Fibroblast of skin of scalp (primary cell): ENCODE data around the gene NUDT3.
"Not testable (repeated sequence)": the region's sequence is repeated elsewhere in the genome, so short reads cannot be mapped to it uniquely, and the experiment has no call there.

Experiments used
- DNase-seq: peaks from one replicate; pipeline ENCODE4 v3.0.0-alpha.2; 2013

NUDT3 gene

GRCh38 chr6:34284563-34285447, 107.7 kb downstream of the NUDT3 start:
- DNase-seq, result peak; percentile 79

DNA sequence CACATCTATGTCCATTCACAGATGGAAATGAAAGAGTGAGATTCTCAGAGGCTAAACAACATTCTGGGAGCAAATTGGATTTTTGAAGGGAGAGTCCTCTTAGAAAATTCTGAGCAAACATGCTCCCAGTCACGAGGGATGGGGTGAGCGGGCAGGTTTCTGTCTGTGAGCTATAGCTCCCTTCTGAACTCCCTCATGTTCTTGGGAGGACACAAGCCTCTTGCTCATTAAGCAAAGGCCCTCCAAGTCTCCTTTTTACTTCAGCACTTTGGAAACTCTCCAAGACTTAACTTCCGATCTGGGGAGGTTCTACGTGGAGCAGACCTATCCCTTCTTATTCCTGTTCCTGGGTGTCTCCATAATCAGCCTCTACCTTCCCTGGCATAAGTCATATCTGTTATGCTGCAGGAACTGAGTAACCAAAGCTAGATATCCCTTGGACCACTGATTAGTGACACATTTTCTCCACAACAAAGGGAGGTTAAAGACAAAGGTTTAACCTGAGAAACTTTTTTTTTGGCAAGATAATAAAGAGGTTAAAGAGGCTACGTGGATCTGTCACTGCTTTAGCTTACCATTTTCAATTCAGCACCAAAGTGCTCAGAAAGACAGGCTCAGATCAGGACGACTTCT, 110.7 kb downstream of the NUDT3 start:
- no peak for DNase-seq

DNA sequence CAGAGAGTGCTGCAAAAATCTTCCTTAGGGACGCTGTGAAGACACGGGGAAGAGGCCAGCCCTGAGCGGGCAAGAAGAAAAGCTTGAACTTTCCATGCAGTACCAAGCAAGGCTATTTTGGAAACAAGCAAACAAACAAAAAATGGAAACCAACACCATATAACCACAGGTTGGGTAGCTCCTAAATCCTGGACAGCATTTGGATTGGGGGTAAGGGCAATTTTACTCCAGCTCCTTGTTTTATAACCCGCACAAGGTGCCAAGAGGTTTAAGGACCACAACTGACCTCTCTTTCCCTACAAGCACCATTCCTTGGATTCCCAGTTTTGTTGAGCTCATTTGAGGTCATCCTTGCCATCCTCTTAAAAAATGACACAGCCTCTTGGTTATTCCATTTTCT, 112.3 kb downstream of the NUDT3 start:
- DNase-seq, result no peak

GRCh38 chr6:34278833-34279232, 113.6 kb downstream of the NUDT3 start:
- DNase-seq, result no peak

DNA sequence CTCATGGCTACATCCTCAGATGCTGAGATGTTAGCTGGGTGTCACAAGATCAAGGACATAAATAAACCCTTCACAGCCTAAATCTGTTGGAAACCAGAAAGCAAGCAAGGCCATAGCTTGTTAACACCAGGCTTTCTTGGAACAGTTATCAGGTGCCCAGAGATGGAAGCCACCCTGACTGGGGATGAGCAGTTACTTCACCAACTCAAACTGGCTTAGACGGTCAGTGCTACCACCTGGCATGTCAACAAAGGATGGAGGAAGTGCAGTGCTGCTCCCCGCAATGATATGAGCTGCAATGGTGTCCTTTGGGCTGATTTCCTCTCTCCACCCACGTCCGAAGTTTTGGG, 114.7 kb downstream of the NUDT3 start:
- no peak for DNase-seq

DNA sequence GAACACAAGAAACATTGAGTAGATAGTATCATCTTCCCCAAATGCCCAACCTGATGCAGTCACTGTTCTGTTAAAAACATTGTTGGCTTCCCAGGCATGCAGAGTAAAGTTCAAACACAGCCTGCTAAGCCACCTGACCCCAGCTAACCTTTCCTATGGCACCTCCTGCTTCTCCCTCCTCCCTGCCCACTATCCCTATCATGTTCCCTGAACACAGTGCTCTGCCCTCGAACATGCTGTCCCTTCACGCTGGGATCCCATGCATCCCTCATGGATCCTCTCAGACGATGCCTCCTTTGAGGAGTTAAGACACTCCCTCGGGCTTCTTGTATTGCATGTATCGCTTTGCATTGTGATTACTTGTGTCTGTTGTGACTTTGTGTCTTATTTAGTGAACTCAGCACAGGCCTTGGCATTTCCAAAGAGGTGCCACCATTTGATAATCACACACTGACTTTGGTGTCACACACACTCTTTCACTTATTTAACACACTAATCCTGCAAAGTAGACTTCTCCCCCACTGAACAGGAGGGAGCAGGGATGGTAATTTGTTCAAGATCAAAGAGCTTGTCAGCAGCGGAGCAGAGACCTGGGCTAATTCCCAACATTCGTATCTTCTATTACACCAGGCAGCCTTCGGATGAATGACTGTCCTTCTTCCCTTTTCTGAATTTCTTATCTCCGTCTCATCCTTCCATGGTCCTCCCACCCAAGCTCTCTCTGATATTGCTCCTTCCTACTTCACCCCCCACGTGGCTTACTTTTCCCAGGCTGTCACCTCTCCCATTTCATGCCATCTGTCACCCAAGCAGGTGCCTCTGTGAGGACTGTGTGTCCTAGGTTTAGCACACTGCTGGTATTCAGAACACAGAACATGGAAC, 115.3 kb downstream of the NUDT3 start:
- no peak for DNase-seq

GRCh38 chr6:34276191-34276590, 116.3 kb downstream of the NUDT3 start:
- DNase-seq, result no peak

- no peak for DNase-seq
Observed at GRCh38 chr6:34275128-34275804, 117.2 kb downstream of the NUDT3 start.

- DNase-seq, result no peak
Observed at GRCh38 chr6:34274129-34274528, 118.3 kb downstream of the NUDT3 start.

GRCh38 chr6:34273242-34273805, 119.1 kb downstream of the NUDT3 start:
- no peak for DNase-seq

GRCh38 chr6:34272013-34272926, 120.2 kb downstream of the NUDT3 start:
- DNase-seq, result no peak

DNA sequence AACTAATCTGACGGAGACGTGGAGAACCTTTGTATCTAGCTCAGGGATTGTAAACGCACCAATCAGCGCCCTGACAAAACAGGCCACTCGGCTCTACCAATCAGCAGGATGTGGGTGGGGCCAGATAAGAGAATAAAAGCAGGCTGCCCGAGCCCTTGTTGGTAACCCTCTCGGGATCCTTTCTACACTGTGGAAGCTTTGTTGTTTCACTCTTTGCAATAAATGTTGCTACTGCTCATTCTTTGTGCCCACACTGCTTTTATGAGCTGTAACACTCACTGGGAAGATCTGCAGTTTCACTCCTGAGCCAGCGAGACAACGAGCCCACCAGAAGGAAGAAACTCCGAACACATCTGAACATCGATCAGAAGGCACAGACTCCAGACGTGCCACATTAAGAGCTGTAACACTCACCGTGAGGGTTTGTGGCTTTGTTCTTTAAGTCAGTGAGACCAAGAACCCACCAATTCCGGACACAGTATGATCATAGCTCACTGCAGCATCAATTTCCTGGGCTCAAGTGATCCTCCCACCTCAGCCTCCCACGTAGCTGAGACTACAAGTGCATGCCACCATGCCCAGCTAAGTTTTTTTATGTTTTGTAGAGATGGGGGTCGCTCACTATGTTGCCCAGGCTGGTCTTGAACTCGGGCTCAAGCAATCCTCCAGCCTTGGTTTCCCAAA, 122.7 kb downstream of the NUDT3 start:
- DNase-seq, result not testable (repeated sequence)

- not testable (repeated sequence) for DNase-seq
Observed at GRCh38 chr6:34269132-34269531, 123.3 kb downstream of the NUDT3 start.

- DNase-seq, result no peak
Observed at GRCh38 chr6:34267746-34268145, 124.7 kb downstream of the NUDT3 start.

GRCh38 chr6:34263484-34263883, 129.0 kb downstream of the NUDT3 start:
- not testable (repeated sequence) for DNase-seq

GRCh38 chr6:34260576-34261267, 131.7 kb downstream of the NUDT3 start:
- no peak for DNase-seq

DNA sequence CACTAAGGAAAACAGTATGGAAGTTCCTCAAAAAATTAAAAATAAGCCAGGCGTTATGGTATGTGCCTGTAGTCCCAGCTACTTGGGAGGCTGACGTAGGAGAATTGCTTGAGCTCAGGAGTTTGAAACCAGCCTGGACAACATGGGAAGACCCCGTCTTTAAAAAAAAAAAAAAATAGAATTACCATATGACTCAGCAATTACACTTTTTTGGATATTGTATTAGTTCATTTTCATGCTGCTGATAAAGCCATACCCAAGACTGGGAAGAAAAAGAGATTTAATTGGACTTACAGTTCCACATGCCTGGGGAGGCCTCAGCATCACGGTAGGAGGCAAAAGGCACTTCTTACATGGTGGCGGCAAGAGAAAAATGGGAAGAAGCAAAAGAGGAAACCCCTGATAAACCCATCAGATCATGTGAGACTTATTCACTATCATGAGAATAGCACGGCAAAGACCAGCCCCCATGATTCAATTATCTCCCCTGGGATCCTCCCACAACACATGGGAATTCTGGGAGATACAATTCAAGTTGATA, 132.9 kb downstream of the NUDT3 start:
- DNase-seq, result no peak

DNA sequence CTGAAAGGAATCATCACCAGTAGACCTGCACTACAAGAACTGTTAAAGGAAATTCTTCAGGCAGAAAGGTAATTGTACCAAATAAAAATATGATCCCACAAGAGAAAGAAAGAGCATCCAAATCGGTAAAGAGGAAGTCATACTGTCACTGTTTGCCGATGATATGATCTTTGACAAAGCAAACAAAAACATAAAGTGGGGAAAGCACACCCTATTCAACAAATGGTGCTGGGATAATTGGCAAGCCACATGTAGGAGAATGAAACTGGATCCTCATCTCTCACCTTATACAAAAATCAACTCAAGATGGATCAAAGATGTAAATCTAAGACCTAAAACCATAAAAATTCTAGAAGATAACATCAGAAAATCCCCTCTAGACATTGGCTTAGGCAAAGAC, 140.1 kb downstream of the NUDT3 start:
- not testable (repeated sequence) for DNase-seq

DNA sequence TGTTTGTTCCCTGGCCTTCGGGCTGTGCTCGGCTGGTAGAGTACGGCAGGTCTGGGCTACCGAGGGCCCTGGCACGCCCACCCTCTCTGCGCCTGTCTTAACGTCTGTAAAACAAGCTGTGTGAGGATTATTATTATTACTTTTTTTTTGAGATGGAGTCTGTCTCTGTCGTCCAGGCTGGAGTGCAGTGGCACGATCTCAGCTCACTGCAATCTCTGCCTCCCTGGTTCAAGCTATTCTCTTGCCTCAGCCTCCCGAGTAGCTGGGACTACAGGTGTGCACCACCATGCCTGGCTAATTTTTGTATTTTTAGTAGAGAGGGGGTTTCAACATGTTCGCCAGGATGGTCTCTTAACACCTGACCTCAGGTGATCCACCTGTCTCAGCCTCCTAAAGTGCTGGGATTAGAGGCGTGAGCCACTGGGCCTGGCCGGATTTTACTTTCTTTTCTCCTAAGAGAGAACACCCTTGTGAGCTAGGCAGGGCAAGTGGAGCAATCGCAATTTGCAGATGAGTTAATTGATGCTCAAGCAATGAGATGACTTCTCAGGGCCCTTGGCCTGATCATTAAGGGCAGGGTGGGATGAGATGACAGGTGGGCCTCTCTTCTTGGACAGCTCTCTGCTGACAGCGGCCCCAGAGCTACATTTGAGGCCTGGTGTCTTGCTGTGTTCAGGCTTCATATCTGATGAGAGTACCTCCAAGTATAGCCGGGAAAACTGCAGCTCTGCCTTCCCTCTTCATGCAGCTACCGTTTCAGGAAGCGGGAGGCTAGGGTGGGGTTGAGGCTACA, 142.8 kb downstream of the NUDT3 start:
- DNase-seq, result no peak
